HG03439 (cell line): ENCODE results near the gene APBA2.
"Not testable (repeated sequence)": the region's sequence is repeated elsewhere in the genome, so short reads cannot be mapped to it uniquely, and the experiment has no call there.

Experiments
- ATAC-seq: cut with Tn5 transposase; IDR thresholded peaks from one replicate; pipeline ENCODE4 v1.9.1; 2021; ENCODE audit warnings: mild to moderate bottlenecking, moderate library complexity; ENCODE audit not compliant: unreplicated experiment

The APBA2 gene

DNA sequence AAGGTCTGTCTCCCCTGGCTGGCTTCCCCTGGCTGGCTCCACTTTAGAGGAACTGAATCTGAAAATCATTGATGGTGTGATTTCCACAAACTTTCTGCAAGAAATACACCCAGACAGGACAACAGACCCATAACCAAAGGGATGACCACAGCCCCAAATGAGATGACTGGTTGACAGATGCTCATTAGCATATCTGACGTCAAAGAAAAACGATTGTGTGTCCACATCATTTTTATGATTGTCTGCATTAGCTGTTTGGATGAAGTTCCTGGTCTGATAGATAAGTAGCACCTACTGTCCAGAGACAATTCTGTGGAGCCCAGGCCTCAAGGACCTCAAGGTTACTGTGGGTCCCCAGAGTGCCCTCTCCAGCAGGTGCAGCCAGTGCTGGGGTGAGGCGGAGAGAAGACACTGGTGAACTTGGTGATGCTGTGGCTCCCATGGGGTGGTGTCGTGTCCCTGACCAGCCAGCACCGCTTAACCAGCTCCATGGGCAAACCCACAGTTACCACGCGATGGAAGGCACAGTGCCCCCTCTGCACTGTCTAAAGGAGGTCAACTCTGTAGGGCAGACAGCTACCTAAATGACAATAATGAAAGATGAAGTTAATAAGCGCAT lies 256.5 kb downstream of the APBA2 start:
- no peak for ATAC-seq

GRCh38 chr15:29143293-29143692 lies 257.5 kb downstream of the APBA2 start:
- no peak for ATAC-seq

DNA sequence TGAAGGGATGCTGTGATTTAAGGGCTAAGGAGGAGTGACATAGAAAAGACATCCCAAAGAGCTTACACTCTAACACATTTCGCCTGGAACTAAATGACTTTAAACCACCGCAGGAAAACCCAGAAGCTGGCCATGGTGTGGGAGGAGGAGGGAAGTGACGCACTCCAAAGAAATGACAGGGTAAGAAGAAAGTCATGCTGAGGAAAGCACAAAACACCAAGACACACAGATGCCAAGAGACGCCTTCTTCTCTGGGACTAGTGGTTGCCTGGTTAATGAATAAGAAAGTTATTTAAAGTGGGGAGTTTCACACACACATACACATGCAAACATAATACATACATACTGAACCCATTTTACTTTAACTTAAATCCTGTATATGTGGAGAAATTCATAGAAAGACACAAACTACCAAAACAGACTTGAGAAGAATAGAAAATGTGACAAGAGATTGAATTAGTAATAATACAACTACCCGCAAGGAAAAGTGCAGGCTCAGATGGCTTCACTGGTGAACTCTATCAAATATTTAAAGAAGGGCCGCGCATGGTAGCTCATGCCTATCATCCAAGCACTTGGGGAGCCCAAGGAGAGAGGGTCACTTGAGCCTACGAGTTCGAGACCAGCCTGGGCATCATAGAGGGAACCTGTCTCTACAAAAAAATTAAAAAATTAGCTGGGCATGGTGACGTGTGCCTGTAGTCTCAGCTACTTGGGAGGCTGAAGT lies 258.3 kb downstream of the APBA2 start:
- ATAC-seq, result no peak

DNA sequence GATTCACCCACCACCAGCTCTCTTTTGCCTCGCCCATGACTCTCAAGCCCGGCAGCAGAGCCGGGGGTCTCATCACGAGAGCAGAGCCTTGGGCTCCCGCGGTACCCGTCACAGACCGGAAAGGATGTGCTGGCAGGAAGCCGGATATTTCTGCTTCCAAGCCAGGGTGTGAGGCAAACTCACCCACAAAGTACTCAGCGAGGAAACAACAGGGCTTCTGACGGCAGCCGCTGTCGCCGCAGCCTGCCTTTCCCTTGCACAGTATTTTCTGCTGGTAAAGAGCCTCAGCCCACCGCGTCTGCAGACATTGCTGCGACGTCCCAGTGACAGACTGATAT lies 263.9 kb downstream of the APBA2 start:
- ATAC-seq, result no peak

- no peak for ATAC-seq
Observed at GRCh38 chr15:29150515-29151483, 265.0 kb downstream of the APBA2 start.

DNA sequence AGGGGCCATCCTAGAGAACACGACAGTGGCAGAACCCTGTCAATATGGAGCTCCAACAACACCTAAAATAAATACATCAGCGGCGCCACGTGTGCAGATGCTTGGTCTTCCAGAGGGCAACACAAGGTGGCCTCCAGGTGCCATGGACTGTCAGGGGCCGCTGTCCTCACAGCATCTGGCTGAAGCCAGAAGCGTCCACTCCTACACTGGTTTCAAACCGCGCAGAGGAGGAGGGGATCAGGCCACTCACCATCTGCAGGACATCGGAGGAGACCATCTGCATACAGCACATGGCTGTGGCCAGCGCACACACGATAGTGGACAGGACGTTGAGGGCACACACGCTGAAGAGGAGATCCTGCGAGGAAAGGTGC lies 265.7 kb downstream of the APBA2 start:
- ATAC-seq, result no peak

DNA sequence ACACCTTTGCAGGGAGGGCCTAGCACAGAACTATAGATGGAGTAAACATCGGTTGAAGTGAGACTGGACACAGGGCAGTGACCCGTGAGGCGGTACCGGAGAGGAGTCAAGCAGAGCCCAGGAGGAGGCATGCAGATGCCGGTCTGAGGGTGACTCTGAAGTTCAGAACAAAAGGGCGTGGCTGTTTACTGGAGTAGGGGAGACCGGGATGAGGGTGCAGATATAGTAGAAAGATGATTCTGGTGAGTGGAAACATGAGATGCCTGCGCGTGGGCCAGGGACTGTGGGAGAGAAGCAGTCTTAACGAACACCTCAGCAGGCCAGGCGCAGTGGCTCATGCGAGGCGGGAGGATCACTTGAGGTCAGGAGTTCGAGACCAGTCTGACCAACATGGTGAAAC lies 270.7 kb downstream of the APBA2 start:
- ATAC-seq, result no peak

- no peak for ATAC-seq
Observed at GRCh38 chr15:29159771-29160455, 274.1 kb downstream of the APBA2 start.

- ATAC-seq, result no peak
Observed at GRCh38 chr15:29162411-29162810, 276.6 kb downstream of the APBA2 start.

- not testable (repeated sequence) for ATAC-seq
Observed at GRCh38 chr15:29167122-29167521, 281.3 kb downstream of the APBA2 start.
